Activated T-cell treated with anti-CD3 and anti-CD28 coated beads, Interleukin-2, amount 50 U/mL, for 24 hours (primary cell): ENCODE data around the gene SMURF1.

Experiments
- DNase-seq: peaks from one replicate; pipeline ENCODE4 v3.0.0-alpha.2; 2020
- H3K27ac Mint-ChIP-seq: 2 replicates; pipeline ENCODE4 v1.8.0; 2020; ENCODE audit warnings: mild to moderate bottlenecking, mixed read lengths
- H3K27me3 Mint-ChIP-seq: 2 replicates; pipeline ENCODE4 v1.8.0; 2020; ENCODE audit warnings: mixed read lengths
- H3K36me3 Mint-ChIP-seq: 2 replicates; pipeline ENCODE4 v1.8.0; 2020; ENCODE audit warnings: low read depth, mixed read lengths
- H3K4me1 Mint-ChIP-seq: 2 replicates; pipeline ENCODE4 v1.8.0; 2020; ENCODE audit warnings: low read depth, mixed read lengths
- H3K4me3 Mint-ChIP-seq: 2 replicates; pipeline ENCODE4 v1.8.0; 2020; ENCODE audit warnings: mild to moderate bottlenecking, moderate library complexity, mixed read lengths
- H3K9me3 Mint-ChIP-seq: 2 replicates; pipeline ENCODE4 v1.8.0; 2020; ENCODE audit warnings: mixed read lengths

Gene SMURF1

DNA sequence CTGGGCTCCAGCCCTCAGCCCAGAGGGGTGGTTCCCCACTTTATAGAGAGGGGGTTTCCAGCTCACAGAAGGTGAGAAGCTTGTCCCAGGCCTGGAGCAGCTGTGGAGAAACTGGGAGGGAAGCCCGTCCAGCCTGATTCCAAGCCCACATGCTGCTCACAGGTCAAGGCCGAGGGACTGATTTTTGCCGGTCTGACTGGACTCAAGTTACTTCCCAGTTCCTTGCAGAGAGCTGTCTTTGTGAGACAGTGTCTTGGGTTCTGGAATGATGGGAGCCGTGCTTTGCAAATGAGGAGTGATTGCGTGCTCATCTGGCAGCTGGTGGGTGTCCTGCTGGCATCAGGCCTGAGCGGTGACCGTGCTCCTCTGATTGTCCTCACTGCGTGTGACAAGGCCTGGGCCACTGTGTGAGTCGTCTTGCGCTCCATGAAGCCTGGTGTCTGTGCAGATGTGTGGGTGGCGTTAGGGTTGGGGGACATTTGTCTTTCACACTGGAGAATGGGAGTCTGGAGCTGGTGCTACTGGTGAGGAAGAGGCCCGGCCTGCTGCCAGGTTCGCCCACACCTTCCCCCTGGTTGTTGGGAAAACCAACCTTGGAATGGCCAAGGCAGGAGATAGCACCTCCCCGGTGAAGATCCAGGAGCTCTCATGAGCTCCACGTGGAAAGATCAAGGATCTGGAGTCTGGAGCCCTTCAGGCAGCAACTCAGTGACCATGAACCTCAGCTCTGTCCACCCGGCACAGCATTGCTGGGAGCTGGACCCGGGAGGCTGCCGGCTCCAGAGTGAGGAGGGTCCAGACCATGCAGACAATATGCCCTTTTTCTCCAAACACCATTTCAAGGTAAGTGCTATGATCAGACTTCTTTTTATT, 129.6 kb downstream of the SMURF1 start:
- H3K4me3 Mint-ChIP-seq = no peak overlapping the region
- peaks cover 93% of the 10 kb centered on the region for H3K36me3 Mint-ChIP-seq
- H3K4me1 Mint-ChIP-seq = peaks cover 7% of the 10 kb centered on the region
- peak overlapping the region; percentile 47 for H3K27ac Mint-ChIP-seq
- H3K9me3 Mint-ChIP-seq = no peaks in the 10 kb centered on the region
- no peaks in the 10 kb centered on the region for H3K27me3 Mint-ChIP-seq
- peak; percentile 18 for DNase-seq

DNA sequence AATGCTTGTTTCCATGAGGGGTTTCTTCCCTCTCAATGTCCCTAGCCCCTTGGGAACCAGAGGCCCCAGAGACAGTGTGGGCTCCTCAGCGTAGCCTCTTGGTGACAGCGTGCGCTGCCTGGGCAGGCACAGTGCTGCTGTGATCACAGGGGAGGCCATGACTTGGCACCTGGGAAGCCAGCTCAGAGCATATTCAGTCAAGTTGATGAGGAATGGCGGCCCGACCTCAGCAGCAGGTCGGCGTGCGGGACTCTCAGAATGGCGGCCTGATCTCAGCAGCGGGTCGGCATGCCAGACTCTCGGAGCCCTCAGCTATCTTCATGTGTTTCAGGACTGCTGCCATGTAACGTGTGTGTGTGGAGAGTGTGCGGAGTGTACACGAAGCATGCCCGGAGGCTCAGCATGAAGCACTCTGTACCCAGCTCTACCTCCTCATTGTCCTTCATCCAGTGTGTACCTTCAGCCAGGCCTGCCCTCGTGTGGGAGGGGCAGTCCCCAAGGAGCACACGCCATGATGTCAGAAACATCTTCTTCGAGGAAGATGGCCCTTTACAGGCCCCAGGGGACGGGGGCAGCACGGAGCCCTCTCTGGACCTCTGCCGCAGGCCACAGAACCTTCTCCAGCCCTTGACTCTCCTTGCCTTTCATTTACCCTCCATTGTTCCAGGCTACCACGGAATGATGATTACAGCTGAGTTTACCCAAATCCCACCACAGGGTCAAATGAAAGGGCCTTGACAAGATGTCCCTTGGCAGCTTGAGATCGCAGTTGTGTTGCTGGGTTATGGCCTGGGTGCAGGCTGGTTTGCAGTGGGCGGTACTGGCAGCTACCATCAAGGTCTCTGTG, 130.4 kb downstream of the SMURF1 start:
- DNase-seq = peak; percentile 27
- Mint-ChIP-seq H3K36me3 (peaks cover 93% of the 10 kb centered on the region), H3K4me1 (peaks cover 6% of the 10 kb centered on the region), H3K9me3 (no peaks in the 10 kb centered on the region), H3K4me3 (no peak overlapping the region), H3K27me3 (no peaks in the 10 kb centered on the region), H3K27ac (no peak overlapping the region)

DNA sequence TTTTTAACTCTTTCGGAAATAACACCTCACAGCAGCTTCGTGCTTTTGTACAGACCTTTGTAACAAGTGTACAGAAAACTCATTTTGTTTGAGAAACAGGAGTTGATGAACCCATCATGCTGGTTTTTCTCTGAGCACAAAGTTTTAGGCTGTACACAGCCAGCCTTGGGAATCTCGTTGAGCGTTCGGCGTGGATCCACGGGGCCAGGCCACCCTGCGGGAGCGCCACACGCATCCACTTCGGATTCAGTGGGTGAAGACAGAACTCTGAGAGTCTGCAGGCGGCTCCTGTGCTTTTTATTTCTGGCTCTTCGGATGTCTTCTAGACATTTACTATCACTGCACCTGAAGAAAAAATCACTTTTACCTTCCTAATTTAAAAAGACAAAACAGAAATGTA, 131.2 kb downstream of the SMURF1 start:
- H3K4me1 Mint-ChIP-seq = peaks cover 4% of the 10 kb centered on the region
- H3K27ac Mint-ChIP-seq = no peak overlapping the region
- H3K36me3 Mint-ChIP-seq = peaks cover 95% of the 10 kb centered on the region
- H3K4me3 Mint-ChIP-seq = no peak overlapping the region
- no peaks in the 10 kb centered on the region for H3K27me3 Mint-ChIP-seq
- H3K9me3 Mint-ChIP-seq = no peaks in the 10 kb centered on the region
- no peak for DNase-seq

DNA sequence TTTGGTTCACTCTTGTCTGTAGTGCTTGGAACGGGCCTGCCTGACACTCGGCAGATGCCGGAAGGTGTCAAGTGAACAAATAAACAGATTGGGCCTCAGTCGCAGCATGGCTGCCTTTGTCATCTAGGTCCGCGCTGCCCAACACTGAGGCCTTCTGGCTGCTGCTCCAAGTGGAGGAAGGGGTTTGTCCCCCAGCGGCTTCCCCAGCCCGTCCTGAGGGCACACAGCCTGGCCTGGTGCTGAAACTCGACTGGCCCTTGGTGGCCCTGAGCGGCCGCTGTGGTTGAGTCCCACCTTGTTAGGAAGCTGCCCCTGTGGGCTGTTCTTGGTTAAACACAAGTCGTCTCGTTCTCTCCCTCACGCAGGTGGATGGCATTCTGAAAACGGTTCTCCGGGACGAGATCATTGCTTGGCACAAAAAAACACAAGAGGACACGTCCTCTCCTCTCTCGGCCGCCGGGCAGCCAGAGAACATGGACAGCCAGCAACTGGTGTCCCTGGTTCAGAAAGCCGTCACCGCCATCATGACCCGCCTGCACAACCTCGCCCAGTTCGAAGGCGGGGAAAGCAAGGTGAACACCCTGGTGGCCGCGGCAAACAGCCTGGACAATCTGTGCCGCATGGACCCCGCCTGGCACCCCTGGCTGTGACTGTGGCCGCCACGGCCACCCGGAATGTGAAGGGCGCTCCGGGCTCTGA, 132.1 kb downstream of the SMURF1 start:
- Mint-ChIP-seq H3K27ac (no peak overlapping the region), H3K9me3 (no peaks in the 10 kb centered on the region), H3K27me3 (no peaks in the 10 kb centered on the region), H3K4me1 (peaks cover 4% of the 10 kb centered on the region), H3K36me3 (peaks cover 95% of the 10 kb centered on the region), H3K4me3 (no peak overlapping the region)
- DNase-seq = no peak

DNA sequence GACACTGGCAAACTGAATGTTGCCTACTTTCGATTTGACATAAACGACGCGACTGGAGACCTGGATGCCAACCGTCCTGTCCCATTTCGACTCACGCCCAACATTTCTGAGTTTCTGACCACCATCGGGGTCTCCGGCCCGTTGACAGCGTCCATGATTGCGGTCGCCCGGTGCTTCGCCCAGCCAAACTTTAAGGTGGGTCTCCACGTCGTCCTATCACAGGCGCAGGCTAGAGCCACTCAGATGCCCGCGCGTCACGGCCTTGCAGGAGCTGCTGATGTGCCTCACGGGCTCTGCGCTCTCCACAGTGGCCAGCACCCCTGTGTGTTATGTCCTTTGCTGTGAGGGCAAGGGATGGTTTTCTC, 132.6 kb downstream of the SMURF1 start:
- DNase-seq = no peak
- H3K4me1 Mint-ChIP-seq = peaks cover 2% of the 10 kb centered on the region
- H3K9me3 Mint-ChIP-seq = no peaks in the 10 kb centered on the region
- H3K36me3 Mint-ChIP-seq = peaks cover 95% of the 10 kb centered on the region
- no peak overlapping the region for H3K4me3 Mint-ChIP-seq
- H3K27ac Mint-ChIP-seq = no peak overlapping the region
- H3K27me3 Mint-ChIP-seq = no peaks in the 10 kb centered on the region

DNA sequence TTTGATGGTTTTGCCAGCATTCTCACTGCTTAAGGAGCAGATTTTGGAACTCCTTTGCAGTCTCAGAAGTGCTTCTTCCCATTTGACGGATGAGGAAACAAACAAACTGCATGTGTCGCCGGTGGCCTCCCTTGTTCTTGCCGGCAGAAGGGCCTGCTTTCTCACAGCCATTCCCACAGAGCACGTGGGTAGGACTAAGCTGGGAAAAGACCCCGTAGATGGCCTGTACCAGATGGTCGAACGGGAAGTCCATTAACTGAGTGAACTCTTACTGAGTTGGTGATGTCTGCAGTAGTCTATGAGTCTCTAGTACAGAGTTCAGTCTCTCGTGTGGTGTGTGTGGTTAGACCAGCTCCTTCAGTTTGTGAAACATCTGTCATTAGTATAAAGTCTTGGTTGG, 133.6 kb downstream of the SMURF1 start:
- Mint-ChIP-seq H3K4me3 (no peak overlapping the region), H3K4me1 (no peaks in the 10 kb centered on the region), H3K27me3 (no peaks in the 10 kb centered on the region), H3K27ac (no peak overlapping the region), H3K36me3 (peaks cover 95% of the 10 kb centered on the region), H3K9me3 (no peaks in the 10 kb centered on the region)
- DNase-seq = no peak

DNA sequence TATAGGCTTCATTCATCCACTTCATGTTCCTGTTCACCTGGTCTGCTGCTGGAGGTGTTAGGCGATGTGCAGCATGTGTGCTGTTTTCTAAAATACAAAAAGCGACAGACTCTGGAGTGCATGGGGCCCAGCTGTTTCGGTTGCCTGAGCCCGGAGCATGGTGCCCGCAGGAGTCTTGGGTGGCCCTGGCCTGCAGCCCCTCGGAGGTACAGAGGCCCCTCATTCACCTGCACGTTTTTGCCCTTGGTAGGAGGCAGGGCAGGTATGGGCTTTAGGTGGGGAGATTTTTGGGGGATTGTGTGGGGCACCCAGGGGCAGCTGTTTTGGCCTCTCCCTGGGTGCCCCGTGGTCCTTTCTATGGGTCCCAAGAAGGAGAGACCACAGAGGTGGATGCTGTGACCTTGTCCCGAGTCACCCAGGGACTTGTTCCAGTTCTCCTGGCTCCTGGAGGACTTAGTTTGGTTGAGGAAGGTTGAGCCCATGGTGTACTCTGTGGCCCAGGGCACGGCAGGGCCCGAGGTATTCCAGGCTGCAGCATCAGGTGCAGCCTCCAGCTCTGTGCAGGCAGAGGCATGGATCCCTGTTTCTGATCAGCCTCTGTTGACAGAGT, 134.9 kb downstream of the SMURF1 start:
- no peak overlapping the region for H3K4me3 Mint-ChIP-seq
- no peaks in the 10 kb centered on the region for H3K27me3 Mint-ChIP-seq
- no peak overlapping the region for H3K27ac Mint-ChIP-seq
- H3K9me3 Mint-ChIP-seq = no peaks in the 10 kb centered on the region
- no peak for DNase-seq
- no peaks in the 10 kb centered on the region for H3K4me1 Mint-ChIP-seq
- H3K36me3 Mint-ChIP-seq = peaks cover 95% of the 10 kb centered on the region

DNA sequence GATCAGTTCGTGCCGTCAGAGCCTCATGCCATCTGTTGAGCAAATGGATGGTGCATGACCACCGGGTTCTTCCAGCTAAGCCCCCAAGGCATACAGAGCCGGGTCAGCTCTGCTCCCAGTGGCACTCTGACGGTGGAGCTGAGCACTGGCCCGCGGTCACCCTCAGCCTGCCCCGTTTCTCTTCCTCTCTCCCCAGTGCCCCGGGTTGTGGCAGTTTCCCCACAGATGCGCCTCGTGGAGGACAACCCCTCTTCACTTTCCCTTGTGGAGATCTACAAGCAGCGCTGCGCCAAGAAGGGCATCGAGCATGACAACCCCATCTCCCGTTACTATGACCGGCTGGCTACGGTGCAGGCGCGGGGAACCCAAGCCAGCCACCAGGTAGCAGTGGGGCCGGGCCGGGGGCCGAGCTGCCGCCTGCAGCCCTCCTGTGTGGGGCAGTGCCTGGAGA, 135.7 kb downstream of the SMURF1 start:
- H3K27ac Mint-ChIP-seq = no peak overlapping the region
- H3K9me3 Mint-ChIP-seq = no peaks in the 10 kb centered on the region
- no peaks in the 10 kb centered on the region for H3K4me1 Mint-ChIP-seq
- H3K36me3 Mint-ChIP-seq = peaks cover 95% of the 10 kb centered on the region
- DNase-seq = no peak
- no peaks in the 10 kb centered on the region for H3K27me3 Mint-ChIP-seq
- no peak overlapping the region for H3K4me3 Mint-ChIP-seq

DNA sequence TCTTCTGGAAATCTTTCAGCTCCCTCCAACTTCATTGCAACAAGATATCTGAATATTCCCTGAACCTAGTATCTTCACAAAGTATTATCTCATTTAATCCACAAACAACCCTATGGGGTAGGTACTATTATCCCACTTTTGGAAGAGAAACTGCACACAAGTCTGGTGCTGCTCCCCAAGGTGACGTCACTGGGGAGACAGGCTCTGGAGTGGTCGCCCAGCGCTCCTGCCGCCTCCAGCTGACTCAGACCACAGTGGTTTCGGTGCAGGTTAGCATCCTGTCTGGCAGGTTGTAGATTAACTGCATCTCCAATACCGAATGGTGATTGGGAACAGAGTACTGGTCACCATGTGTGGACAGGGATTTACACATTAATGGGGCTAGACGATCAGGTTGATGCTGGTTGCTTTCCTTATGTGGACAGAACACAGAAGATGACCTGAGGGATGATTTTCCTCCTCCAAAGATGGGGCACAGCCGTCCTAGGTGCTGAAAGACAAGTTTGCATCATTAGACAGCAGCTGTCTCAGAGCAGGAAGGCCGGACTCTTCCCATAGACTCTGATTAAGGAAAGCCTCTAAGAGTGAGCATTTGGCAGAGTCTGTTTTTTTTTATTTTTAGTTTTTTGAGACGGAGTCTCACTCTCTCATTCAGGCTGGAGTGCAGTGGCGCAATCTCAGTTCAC, 137.0 kb downstream of the SMURF1 start:
- no peak for DNase-seq
- H3K27ac Mint-ChIP-seq = peak overlapping the region; percentile 10
- H3K9me3 Mint-ChIP-seq = no peaks in the 10 kb centered on the region
- peaks cover 4% of the 10 kb centered on the region for H3K4me1 Mint-ChIP-seq
- no peak overlapping the region for H3K4me3 Mint-ChIP-seq
- peaks cover 96% of the 10 kb centered on the region for H3K36me3 Mint-ChIP-seq
- H3K27me3 Mint-ChIP-seq = no peaks in the 10 kb centered on the region

DNA sequence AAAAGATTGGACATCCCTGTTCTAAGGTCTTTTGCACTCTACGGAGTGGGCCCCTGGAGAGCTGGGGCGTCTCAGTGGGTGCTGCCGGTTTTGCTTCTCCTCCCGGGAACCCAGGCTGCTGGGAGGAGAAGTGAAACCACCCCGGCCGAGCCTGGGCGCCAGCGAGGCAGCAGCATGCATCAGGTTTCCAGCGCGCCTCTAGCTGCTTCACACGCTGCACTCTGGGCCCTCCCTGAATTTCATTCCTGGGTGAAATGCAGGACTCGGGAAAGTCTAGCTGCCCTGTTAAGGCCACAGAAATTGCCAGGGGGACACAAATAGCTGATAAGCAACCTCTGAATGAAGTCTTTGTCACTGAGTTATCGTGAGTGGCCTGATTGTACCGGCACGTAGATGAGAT, 138.1 kb downstream of the SMURF1 start:
- no peak overlapping the region for H3K27ac Mint-ChIP-seq
- H3K27me3 Mint-ChIP-seq = no peaks in the 10 kb centered on the region
- H3K36me3 Mint-ChIP-seq = peaks cover 96% of the 10 kb centered on the region
- H3K4me3 Mint-ChIP-seq = no peak overlapping the region
- DNase-seq = no peak
- peaks cover 14% of the 10 kb centered on the region for H3K4me1 Mint-ChIP-seq
- H3K9me3 Mint-ChIP-seq = no peaks in the 10 kb centered on the region

DNA sequence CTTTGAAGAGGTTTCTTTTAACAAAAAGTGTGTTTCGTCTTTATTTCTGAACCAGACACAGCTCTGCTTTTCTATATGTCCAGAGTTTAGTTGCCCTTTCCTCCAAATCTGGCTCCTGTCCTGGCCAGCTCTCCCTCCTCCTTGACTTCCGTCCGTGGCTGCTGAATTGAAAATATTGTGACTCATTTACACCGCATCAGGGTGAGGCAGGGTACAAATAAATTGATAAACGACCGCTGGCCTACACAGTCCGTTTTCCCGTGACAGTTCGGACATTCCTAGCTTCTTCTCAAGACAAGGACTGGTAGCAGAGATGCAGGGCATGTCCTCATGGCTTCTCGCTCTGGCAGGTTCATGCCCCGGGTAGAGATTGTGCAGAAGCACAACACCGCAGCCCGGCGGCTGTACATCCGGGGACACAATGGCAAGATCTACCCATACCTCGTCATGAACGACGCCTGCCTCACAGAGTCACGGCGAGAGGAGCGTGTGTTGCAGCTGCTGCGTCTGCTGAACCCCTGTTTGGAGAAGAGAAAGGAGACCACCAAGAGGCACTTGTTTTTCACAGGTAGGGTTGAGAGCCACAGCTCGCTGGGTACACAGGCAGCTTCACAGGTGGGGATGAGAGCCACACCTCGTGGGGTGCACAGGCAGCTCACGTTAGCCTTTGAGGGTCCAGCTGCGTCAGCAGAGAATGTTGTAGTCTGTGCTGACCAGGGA, 139.0 kb downstream of the SMURF1 start:
- DNase-seq = no peak
- no peaks in the 10 kb centered on the region for H3K9me3 Mint-ChIP-seq
- H3K4me3 Mint-ChIP-seq = no peak overlapping the region
- H3K27ac Mint-ChIP-seq = peak overlapping the region; percentile 53
- peaks cover 96% of the 10 kb centered on the region for H3K36me3 Mint-ChIP-seq
- no peaks in the 10 kb centered on the region for H3K27me3 Mint-ChIP-seq
- H3K4me1 Mint-ChIP-seq = peaks cover 15% of the 10 kb centered on the region

DNA sequence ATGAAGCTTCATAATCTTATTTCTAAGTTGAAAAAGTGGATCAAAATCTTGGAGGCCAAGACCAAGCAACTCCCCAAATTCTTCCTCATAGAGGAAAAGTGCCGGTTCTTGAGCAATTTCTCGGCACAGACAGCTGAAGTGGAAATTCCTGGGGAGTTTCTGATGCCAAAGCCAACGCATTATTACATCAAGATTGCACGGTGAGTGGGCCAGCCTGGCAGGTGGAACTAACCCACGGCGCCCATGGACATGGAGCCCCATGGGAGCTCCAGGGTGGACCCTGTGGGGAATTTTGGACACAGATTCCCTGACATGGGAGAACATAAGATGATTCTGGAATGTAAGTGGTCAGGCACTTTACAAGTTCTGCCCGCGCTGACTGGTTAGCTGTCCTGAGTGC, 139.7 kb downstream of the SMURF1 start:
- Mint-ChIP-seq H3K27ac (no peak overlapping the region), H3K27me3 (no peaks in the 10 kb centered on the region), H3K4me1 (peaks cover 15% of the 10 kb centered on the region), H3K4me3 (no peak overlapping the region), H3K9me3 (no peaks in the 10 kb centered on the region), H3K36me3 (peaks cover 96% of the 10 kb centered on the region)
- DNase-seq = no peak

DNA sequence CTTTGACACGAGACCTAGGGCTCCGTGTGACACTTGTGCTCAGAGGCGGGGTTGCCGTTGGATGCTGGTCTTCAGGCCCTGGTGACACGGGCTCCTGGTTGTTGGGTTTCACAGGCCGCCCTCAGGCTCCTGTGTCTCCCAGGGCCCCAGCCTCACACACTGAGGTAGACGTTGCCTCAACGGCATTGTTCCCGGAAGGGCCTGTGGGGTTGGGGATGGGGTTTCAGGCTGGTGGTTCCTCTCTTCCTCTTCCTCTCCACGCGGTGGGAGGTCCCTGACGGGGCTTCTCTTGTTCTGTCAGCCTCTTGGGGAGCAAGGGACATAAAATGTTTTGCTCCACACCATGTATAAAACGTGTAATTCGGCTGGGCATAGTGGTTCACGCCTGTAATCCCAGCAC, 140.5 kb downstream of the SMURF1 start:
- DNase-seq = no peak
- peaks cover 96% of the 10 kb centered on the region for H3K36me3 Mint-ChIP-seq
- no peaks in the 10 kb centered on the region for H3K9me3 Mint-ChIP-seq
- no peaks in the 10 kb centered on the region for H3K27me3 Mint-ChIP-seq
- peaks cover 15% of the 10 kb centered on the region for H3K4me1 Mint-ChIP-seq
- H3K27ac Mint-ChIP-seq = peak overlapping the region; percentile 41
- no peak overlapping the region for H3K4me3 Mint-ChIP-seq
